Measurements from ENCODE around the gene THUMPD2.

THUMPD2 gene

DNA sequence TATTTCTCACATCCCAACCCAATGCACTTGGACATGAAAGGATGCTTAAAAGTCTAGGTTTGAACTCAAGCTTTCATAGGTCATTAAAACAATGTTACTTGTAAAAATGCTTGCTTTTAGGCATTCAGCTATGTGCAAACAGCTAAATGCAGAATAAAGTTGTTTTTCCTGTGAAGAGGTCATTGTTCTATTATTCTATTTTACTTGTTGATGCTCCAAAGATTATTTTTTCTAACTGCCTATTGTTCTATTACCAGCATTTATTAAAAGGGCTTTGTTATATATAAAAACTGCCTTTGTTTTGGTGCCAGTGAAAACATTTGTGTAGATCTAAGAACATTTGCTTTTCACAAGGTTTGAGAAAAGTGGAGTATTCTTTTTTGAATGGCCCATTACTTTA is 64.0 kb downstream of the THUMPD2 start:
- no peak for DNase-seq

DNA sequence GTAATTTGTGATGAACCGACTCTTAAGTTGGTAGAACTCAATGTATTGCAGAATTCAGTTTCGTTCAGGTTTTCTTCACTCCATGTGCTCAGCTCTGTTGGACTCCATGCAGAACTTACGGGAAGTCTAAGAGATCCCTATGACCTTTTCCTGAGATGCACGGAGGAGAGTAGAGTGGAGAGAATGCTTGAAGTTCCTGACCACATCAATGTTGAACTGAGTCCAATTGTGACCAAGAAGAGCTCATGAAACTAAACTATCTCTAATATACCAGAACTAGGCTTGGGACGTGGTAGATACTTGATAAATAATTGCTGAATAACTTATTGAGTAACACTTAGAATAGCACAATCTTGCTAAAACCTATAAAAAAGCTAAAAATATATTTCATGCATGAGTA is 66.1 kb downstream of the THUMPD2 start:
- DNase-seq, result no peak

DNA sequence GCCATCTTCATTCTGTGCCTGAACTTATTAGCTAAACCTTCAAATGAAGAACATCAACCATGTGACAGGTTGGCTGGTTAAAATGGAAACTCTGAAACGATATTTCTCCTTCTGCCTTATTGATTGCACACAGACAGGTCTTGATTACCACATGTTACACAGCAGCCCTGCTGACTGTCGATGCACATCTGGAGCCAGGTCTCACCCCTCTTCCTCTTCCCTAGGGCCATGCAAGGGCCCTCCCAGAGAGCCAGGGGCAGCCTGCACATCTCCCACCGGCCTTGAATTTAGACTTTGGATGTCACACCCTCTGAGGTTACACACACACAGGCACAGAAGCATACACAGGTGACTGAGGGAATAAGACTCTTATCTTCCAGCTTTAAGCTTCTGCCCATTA is 68.3 kb downstream of the THUMPD2 start:
- no peak for DNase-seq

DNA sequence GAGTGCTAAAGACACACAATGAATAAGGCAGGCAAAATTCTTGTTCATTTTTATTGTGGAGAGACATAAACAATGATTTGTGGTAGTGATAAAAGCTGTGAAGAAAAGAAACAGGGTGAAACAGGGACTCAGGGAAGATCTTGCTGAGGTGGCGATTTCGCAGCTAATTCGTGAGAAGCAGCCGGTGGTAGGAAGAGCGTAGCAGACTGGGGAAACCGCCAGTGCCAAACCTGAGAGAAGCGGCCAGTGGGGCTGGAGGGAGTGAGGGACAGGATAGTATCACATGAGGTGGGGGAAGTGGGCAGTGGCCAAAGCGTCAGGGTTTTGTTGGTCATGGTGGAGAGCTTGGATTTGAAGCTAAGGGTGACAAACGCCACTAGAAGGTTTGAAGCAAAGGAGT is 71.1 kb downstream of the THUMPD2 start:
- DNase-seq, result no peak

DNA sequence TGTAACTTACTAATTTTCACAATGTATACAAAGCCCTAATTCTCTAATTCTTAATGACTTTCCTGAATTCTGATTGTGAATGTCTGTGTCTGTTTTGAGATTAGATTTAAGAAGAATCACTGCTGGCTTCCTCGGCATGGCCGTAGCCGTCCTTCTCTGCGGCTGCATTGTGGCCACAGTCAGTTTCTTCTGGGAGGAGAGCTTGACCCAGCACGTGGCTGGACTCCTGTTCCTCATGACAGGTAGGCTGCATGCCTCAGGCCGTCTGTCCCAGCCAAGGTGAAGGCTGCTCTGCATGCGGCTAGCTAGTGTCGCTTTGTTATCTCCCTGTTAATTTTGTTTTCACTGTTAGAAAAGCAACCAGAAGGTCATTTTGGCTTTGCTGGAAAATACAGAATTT is 72.1 kb downstream of the THUMPD2 start:
- no peak for DNase-seq

GRCh38 chr2:39706312-39706711 is 72.7 kb downstream of the THUMPD2 start:
- DNase-seq, result no peak

DNA sequence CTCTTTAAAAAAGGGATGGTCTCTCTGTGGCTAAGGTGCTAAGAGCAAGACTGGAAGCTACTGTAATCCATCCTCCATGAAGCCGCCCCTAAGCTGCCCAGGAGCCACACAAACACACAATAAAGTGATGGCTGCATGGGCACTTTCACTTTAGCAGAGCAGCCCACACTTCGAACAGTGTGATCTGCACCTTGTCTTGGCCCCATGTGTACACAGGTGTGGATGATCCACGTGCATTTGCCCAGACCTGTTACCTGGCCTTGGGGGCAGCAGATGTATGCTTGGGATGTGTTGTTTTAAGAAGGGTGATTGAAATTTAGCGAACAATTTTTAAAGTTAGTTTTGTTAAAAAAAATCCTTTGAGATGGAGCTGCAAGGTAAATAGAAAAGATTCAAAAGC is 73.4 kb downstream of the THUMPD2 start:
- no peak for DNase-seq

DNA sequence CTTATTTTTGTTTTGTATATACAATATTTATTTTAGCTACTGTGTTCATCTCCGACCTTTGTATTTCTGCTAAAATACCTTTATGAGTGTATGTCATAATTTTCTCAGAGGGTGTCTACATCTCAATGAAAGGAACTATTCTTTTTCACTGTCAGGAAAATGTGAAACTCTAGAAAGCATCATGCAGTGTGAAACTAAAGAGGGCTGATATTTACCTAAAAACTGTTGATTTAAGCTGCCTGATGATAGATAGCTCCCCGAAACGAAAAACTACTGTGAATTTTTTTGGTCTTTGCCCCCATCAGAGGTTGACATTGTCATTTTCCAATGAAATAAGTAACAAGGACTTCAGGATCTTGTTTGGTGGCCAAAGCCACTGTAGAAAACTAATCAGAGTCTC is 74.5 kb downstream of the THUMPD2 start:
- no peak for DNase-seq

GRCh38 chr2:39703181-39703872 is 75.7 kb downstream of the THUMPD2 start:
- no peak for DNase-seq

GRCh38 chr2:39701137-39701536 is 77.9 kb downstream of the THUMPD2 start:
- no peak for DNase-seq

DNA sequence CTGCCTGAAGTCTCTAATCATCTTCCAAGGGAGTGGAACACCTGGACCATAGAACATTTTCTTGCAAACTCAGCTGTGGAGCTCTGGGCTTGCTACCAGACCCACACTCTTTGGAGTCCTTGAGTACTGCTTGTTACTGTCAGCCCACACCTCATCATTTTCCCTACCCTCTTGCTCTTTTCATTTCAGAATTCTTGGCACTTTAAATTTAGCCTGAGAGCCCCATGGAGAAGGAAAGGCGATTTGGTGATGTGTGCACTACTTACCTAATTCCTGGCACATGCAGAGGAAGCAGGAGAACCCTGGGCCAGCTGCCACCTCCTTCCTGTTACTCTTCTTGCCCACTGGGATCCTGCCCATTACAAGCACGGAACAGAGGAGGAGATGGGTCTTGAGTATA is 81.6 kb downstream of the THUMPD2 start:
- DNase-seq, result no peak

DNA sequence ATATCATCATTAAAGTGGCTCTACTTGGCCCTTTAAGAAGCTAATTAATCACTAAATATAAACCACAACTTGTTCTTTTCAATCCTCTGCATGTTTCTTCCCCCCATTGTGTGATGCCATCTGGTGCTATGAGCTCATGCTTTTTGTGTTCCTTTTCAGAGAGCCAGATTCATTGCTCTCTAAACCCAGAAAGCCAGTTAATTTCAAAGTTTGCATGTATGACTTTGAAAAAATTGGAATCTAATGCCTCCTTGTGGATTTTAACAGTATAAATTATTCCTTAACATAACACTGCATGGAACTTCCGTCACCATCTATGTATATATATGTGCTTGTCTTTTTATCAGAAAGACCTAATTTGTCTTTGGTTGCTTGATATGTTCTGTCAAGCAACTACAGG is 82.2 kb downstream of the THUMPD2 start:
- no peak for DNase-seq

DNA sequence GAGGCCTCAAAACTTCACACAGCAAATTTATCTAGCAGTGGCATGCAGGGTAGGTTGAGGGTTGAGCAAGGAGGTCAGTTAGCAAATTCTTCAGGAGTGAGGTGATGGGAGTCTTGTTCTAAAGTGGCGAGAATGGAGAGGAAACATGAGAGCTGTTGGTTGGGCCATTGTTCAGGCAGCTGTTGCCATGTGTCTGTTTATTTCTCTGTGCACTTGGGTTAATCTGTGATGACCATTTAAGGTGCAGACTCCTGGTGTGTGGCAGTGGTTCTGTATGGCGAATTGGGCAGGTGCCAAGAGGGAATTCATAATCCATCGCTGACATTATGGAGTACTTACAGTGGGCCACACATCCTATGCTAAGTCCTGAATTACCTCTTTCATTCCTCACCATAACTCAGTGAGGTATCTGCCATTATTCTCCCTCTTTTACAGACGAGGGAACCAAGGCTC is 82.9 kb downstream of the THUMPD2 start:
- peak; percentile 85 for DNase-seq

DNA sequence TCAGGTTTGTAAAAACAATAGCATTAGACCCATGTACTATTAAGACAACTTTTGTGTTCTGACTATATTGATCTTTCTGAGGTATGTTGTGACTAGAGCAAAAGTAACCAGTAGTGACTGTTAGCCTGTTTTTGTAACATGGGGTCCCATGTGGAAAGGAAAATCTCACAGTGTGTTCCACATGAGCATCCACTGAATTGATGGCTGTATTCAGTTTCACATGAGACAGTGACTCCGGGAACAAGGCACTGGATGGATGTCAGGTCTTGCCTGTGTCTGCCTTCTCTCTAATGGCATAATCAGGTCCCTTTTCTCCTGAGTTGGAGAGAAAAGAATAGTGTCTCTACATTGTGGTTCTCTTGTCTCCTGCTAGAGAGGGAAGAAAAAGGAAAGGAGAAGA is 85.8 kb downstream of the THUMPD2 start:
- no peak for DNase-seq

DNA sequence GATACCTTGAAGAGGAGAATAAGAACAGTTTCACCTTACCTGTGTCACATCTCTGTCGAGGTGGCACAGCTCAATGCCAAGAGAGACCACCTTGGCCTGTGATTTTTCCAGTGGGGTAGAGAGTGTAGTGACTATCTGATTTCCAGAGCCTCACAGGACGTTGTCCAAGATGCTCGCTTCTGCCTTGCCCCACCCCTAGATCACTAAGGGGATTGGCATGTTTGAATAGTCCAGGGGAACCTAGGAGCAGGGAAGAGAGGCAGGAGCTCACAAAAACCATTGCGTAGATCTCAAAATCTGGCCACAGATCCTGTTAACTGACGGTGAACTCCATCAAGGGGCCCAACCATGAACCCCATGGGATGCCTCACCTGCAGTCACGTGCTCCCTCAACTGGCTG is 89.2 kb downstream of the THUMPD2 start:
- DNase-seq, result no peak

DNA sequence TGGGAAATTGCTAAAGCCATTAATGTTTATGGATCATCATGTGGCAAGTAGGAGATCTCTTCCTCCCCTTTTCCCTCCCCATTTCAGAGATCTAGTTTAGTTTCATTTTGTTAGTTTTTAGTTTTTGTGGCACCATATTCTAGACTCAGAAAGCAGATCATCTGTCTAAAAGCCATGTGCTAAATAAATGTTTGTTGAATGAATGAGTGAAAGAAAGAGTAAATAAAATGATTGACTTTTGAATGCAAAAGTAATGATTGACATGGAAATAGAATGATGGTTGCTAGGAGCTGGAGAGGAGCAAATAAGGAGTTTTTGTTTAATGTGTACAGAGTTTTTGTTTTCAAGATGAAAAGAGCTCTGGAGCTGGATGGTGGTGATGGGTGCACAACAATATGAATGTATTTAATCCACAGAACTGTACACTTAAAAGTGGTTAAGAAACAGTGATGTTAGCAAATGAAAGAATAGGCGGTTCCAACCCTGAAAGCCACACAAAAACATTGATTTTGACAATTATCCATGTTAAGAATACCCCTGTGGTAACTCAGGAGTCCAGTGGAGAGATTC is 89.7 kb downstream of the THUMPD2 start:
- no peak for DNase-seq

GRCh38 chr2:39688181-39688580 is 90.9 kb downstream of the THUMPD2 start:
- no peak for DNase-seq

GRCh38 chr2:39686456-39686855 is 92.6 kb downstream of the THUMPD2 start:
- no peak for DNase-seq

Data from NCI-H510A treated with DMSO at 0.1 percent for 48 hours (cell line).